H9 (cell line): Measurements from ENCODE around the gene ZP3. TPM values are rescaled to one million over a fixed set of nuclear protein-coding genes. Genes with fewer than 3 reads are reported as not detected.
A peak's percentile ranks its signal among the peaks of the same experiment; 100 is the strongest.

Experiments
- DNase-seq: peaks from one replicate; pipeline ENCODE4 v3.0.0-alpha.2; 2017
- H2AFZ ChIP-seq: one replicate; pipeline ENCODE4 v1.6.1; 2013; ENCODE audit warnings: mild to moderate bottlenecking, low read length, control low read depth, moderate library complexity
- H2AK5ac ChIP-seq: 2 replicates; pipeline ENCODE4 v1.6.1; 2013; ENCODE audit warnings: low read length, control low read depth, mixed read lengths; ENCODE audit not compliant: insufficient read length
- H2BK120ac ChIP-seq: one replicate; pipeline ENCODE4 v1.6.1; 2013; ENCODE audit warnings: low read depth, mild to moderate bottlenecking, low read length, control low read depth, inconsistent platforms; ENCODE audit not compliant: poor library complexity, severe bottlenecking
- H2BK12ac ChIP-seq: 2 replicates; pipeline ENCODE4 v1.6.1; 2013; ENCODE audit warnings: low read length, control low read depth, mixed read lengths, low read depth; ENCODE audit not compliant: insufficient read length
- H2BK15ac ChIP-seq: 2 replicates; pipeline ENCODE4 v1.6.1; 2013; ENCODE audit warnings: low read depth, low read length, control low read depth
- H2BK20ac ChIP-seq: one replicate; pipeline ENCODE4 v1.6.1; 2013; ENCODE audit warnings: low read depth, mild to moderate bottlenecking, low read length, control low read depth, inconsistent platforms; ENCODE audit not compliant: poor library complexity, severe bottlenecking
- H2BK5ac ChIP-seq: 2 replicates; pipeline ENCODE4 v1.6.1; 2013; ENCODE audit warnings: low read length, control low read depth, mixed read lengths; ENCODE audit not compliant: insufficient read length
- H3K14ac ChIP-seq: 2 replicates; pipeline ENCODE4 v1.6.1; 2013; ENCODE audit warnings: low read length, control low read depth; ENCODE audit not compliant: insufficient read depth
- H3K18ac ChIP-seq: 2 replicates; pipeline ENCODE4 v1.6.1; 2013; ENCODE audit warnings: low read depth, mild to moderate bottlenecking, mixed read lengths, low read length, control low read depth; ENCODE audit not compliant: insufficient read length
- H3K23ac ChIP-seq: 2 replicates; pipeline ENCODE4 v1.6.1; 2013; ENCODE audit warnings: low read length, control low read depth, mixed read lengths, low read depth; ENCODE audit not compliant: insufficient read length
- H3K23me2 ChIP-seq: 2 replicates; pipeline ENCODE4 v1.6.1; 2013; ENCODE audit warnings: low read depth, mild to moderate bottlenecking, mixed read lengths, low read length, control low read depth; ENCODE audit not compliant: insufficient read length, poor library complexity, severe bottlenecking
- H3K27ac ChIP-seq: 2 replicates; pipeline ENCODE4 v1.5.1; 2013; ENCODE audit warnings: low read length, control low read depth, mixed read lengths, low read depth; ENCODE audit not compliant: insufficient read length
- H3K27me3 ChIP-seq: 2 replicates; pipeline ENCODE4 v1.6.1; 2013; ENCODE audit warnings: low read length, control low read depth, inconsistent platforms; ENCODE audit not compliant: insufficient read depth
- H3K4ac ChIP-seq: 2 replicates; pipeline ENCODE4 v1.6.1; 2013; ENCODE audit warnings: low read depth, mild to moderate bottlenecking, control low read depth, inconsistent platforms, low read length, moderate library complexity
- H3K4me1 ChIP-seq: 2 replicates; pipeline ENCODE4 v1.6.1; 2013; ENCODE audit warnings: low read length, control low read depth, inconsistent platforms; ENCODE audit not compliant: insufficient read depth
- H3K4me2 ChIP-seq: 2 replicates; pipeline ENCODE4 v1.6.1; 2013; ENCODE audit warnings: low read length, control low read depth, mixed read lengths; ENCODE audit not compliant: insufficient read length, insufficient read depth
- H3K56ac ChIP-seq: 2 replicates; pipeline ENCODE4 v1.6.1; 2013; ENCODE audit warnings: low read depth, mild to moderate bottlenecking, mixed read lengths, low read length, control low read depth; ENCODE audit not compliant: insufficient read length
- H3K79me1 ChIP-seq: 2 replicates; pipeline ENCODE4 v1.6.1; 2013; ENCODE audit warnings: low read depth, mild to moderate bottlenecking, moderate library complexity, low read length, control low read depth, inconsistent platforms; ENCODE audit not compliant: insufficient read depth, poor library complexity, severe bottlenecking
- H3K79me2 ChIP-seq: 2 replicates; pipeline ENCODE4 v1.6.1; 2013; ENCODE audit warnings: low read length, control low read depth, inconsistent platforms; ENCODE audit not compliant: insufficient read depth
- H3K9ac ChIP-seq: 2 replicates; pipeline ENCODE4 v1.6.1; 2013; ENCODE audit warnings: low read length, control low read depth, mixed read lengths; ENCODE audit not compliant: insufficient read length; ENCODE audit errors: extremely low read depth
- H3K9me3 ChIP-seq: one replicate; pipeline ENCODE4 v1.6.1; 2013; ENCODE audit warnings: low read depth, low read length, inconsistent platforms; ENCODE audit not compliant: control insufficient read depth
- H3T11ph ChIP-seq: one replicate; pipeline ENCODE4 v1.6.1; 2013; ENCODE audit warnings: mild to moderate bottlenecking, low read length, control low read depth, inconsistent platforms
- H4K20me1 ChIP-seq: one replicate; pipeline ENCODE4 v1.6.1; 2013; ENCODE audit not compliant: control insufficient read depth, insufficient read length, insufficient read depth
- H4K5ac ChIP-seq: 2 replicates; pipeline ENCODE4 v1.6.1; 2013; ENCODE audit warnings: low read depth, mild to moderate bottlenecking, mixed read lengths, low read length, control low read depth; ENCODE audit not compliant: insufficient read length
- H4K8ac ChIP-seq: replicated peaks from 2 replicates; pipeline ENCODE4 v1.6.1; 2013; ENCODE audit warnings: low read length, control low read depth, mixed read lengths, low read depth; ENCODE audit not compliant: insufficient read length
- H4K91ac ChIP-seq: 2 replicates; pipeline ENCODE4 v1.6.1; 2013; ENCODE audit warnings: low read depth, mild to moderate bottlenecking, moderate library complexity, mixed read lengths, low read length, control low read depth; ENCODE audit not compliant: insufficient read length
- H3K27ac Mint-ChIP-seq, 3 experiments: 2 replicates in 2 of 3; 3 replicates in 1 of 3; pipeline ENCODE4 v1.8.0; 2020 to 2021; ENCODE audit warnings: mixed read lengths in 3 of 3, mild to moderate bottlenecking in 1 of 3, moderate library complexity in 1 of 3
- H3K27me3 Mint-ChIP-seq: 2 replicates; pipeline ENCODE4 v1.8.0; 2021; ENCODE audit warnings: low read depth, mild to moderate bottlenecking, moderate library complexity, mixed read lengths
- H3K36me3 Mint-ChIP-seq, 3 experiments: 2 replicates in 2 of 3; 3 replicates in 1 of 3; pipeline ENCODE4 v1.8.0; 2020 to 2021; ENCODE audit warnings: low read depth in 3 of 3, mixed read lengths in 3 of 3; ENCODE audit not compliant: insufficient read depth in 1 of 3
- H3K4me1 Mint-ChIP-seq, 2 experiments: 2 replicates each; pipeline ENCODE4 v1.8.0; 2020; ENCODE audit warnings: mixed read lengths in 2 of 2
- H3K4me3 Mint-ChIP-seq, 2 experiments: 2 replicates in 1 of 2; 3 replicates in 1 of 2; pipeline ENCODE4 v1.8.0; 2020 to 2021; ENCODE audit warnings: mild to moderate bottlenecking in 2 of 2, mixed read lengths in 2 of 2, moderate library complexity in 1 of 2
- H3K9me3 Mint-ChIP-seq, 2 experiments: 2 replicates in 1 of 2; 3 replicates in 1 of 2; pipeline ENCODE4 v1.8.0; 2020; ENCODE audit warnings: mild to moderate bottlenecking in 2 of 2, mixed read lengths in 2 of 2, moderate library complexity in 1 of 2
- WGBS: extraction: QIAGEN DNeasy Blood & Tissue Kit; methylation state at CpG from one replicate; pipeline ENCODE4 v1.1.7; 2013; ENCODE audit warnings: missing lambda C conversion rate, low lambda C conversion rate, mixed read lengths; ENCODE audit not compliant: insufficient read length; ENCODE audit errors: extremely low coverage; 5-methylcytosine and 5-hydroxymethylcytosine counted together
- total RNA-seq: library from RNA; stranded (reverse); gene quantifications from 2 replicates; pipeline ENCODE4 v1.2.1, GENCODE V29; 2021
- TF ChIP-seq, protein P1 (sequence below): fragments of 200-600 bp; sonication (generic); conservative IDR thresholded peaks from 3 replicates; pipeline ENCODE4 v1.8.0; 2021; ENCODE audit warnings: antibody characterized with exemption, mild to moderate bottlenecking

ZP3 gene
- total RNA-seq, 1 experiment from 2014 or later = 1.3 TPM

DNA sequence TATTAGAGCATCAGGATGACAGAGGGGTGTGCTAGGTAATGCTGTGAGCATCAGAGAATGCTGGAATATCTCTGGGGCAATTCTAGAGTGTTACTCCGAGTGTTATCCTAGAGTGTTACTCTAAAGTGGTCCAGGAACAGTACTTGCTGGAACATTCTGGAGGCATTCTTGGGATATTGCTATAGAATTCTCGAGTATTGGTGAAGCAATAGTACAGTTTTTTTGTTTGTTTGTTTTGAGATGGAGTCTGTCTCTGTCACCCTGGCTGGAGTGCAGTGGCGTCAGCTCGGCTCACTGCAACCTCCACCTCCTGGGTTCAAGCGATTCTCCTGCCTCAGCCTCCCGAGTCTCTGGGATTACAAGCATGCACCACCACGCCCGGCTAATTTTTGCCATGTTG, 27.9 kb upstream of the ZP3 start:
- Histone ChIP-seq H3K56ac (no peak overlapping the region), H2BK20ac (no peak overlapping the region), H2BK15ac (no peak overlapping the region), H3K4ac (no peak overlapping the region), H4K20me1 (no peaks in the 10 kb centered on the region), H2BK5ac (no peak overlapping the region), H3K9me3 (no peaks in the 10 kb centered on the region), H3K4me2 (no peak overlapping the region), H3T11ph (no peak overlapping the region), H3K14ac (no peak overlapping the region), H3K9ac (no peak overlapping the region), H3K4me1 (no peaks in the 10 kb centered on the region), H3K27me3 (no peaks in the 10 kb centered on the region), H2AK5ac (no peak overlapping the region), H4K91ac (no peak overlapping the region), H3K79me1 (no peaks in the 10 kb centered on the region), H3K23ac (no peak overlapping the region), H3K79me2 (no peaks in the 10 kb centered on the region), H2BK120ac (no peak overlapping the region), H4K5ac (no peak overlapping the region), H3K27ac (no peak overlapping the region), H2BK12ac (no peak overlapping the region), H4K8ac (no peak overlapping the region), H3K18ac (no peak overlapping the region), H3K23me2 (peaks cover 6% of the 10 kb centered on the region), H2AFZ (no peak overlapping the region)
- peaks cover 6% of the 10 kb centered on the region for H3K27me3 Mint-ChIP-seq
- peaks cover 30 to 38% of the 10 kb centered on the region in 2 experiments for H3K4me1 Mint-ChIP-seq
- no CpG with 5 or more reads among the region's 8 CpGs for WGBS
- no peaks in the 10 kb centered on the region for H3K36me3 Mint-ChIP-seq
- no peak overlapping the region for H3K27ac Mint-ChIP-seq
- TF ChIP-seq, protein P1, sequence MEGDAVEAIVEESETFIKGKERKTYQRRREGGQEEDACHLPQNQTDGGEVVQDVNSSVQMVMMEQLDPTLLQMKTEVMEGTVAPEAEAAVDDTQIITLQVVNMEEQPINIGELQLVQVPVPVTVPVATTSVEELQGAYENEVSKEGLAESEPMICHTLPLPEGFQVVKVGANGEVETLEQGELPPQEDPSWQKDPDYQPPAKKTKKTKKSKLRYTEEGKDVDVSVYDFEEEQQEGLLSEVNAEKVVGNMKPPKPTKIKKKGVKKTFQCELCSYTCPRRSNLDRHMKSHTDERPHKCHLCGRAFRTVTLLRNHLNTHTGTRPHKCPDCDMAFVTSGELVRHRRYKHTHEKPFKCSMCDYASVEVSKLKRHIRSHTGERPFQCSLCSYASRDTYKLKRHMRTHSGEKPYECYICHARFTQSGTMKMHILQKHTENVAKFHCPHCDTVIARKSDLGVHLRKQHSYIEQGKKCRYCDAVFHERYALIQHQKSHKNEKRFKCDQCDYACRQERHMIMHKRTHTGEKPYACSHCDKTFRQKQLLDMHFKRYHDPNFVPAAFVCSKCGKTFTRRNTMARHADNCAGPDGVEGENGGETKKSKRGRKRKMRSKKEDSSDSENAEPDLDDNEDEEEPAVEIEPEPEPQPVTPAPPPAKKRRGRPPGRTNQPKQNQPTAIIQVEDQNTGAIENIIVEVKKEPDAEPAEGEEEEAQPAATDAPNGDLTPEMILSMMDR = no peak
- H3K4me3 Mint-ChIP-seq = 0 out of 5 replicates have a peak overlapping the region, but pooled peaks of 1 of the 2 experiments have one; percentile 32
- peaks cover 0 to 4% of the 10 kb centered on the region in 2 experiments; a peak in 4 of 5 replicates for H3K9me3 Mint-ChIP-seq
- no peak for DNase-seq
